Endometrial microvascular endothelial cells (primary cell): ENCODE data around the gene DLST. TPM values are rescaled to one million over a fixed set of nuclear protein-coding genes. Genes with fewer than 3 reads are reported as not detected.
"Not testable (repeated sequence)": the region's sequence is repeated elsewhere in the genome, so short reads cannot be mapped to it uniquely, and the experiment has no call there.

Experiments used
- in situ Hi-C: cut with HindIII; loops from 2 replicates; pipeline ENCODE4 v1.10.0; 2017; ENCODE audit warnings: low sequenced_read_pairs, low pct_unique_long_range_greater_than_20kb; ENCODE audit errors: inconsistent ontology term
- total RNA-seq: library from RNA; depleted of rRNA; stranded (reverse); fragments of >200 nt; gene quantifications from one replicate; pipeline ENCODE4 v1.2.3, GENCODE V29; 2015; ENCODE audit errors: inconsistent ontology term

The DLST gene
- total RNA-seq, 1 donor from 2014 or later = 92.1 TPM

DNA sequence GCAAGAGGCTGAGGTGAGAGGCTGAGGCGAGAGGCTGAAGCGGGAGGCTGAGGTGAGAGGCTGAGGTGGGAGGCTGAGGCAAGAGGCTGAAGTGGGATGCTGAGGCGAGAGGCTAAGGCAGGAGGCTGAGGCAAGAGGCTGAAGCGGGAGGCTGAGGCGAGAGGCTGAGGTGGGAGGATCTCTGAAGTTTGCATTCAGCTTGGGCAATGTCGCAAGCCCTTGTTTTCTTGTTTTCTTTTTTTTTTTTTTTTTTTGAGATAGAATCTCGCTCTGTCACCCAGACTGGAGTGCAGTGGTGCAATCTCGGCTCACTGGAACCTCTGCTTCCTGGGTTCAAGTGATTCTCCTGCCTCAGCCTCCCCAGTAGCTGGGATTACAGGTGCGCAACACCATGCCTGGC, 50.0 kb downstream of the DLST start:
- in situ Hi-C loops = not testable (repeated sequence)

DNA sequence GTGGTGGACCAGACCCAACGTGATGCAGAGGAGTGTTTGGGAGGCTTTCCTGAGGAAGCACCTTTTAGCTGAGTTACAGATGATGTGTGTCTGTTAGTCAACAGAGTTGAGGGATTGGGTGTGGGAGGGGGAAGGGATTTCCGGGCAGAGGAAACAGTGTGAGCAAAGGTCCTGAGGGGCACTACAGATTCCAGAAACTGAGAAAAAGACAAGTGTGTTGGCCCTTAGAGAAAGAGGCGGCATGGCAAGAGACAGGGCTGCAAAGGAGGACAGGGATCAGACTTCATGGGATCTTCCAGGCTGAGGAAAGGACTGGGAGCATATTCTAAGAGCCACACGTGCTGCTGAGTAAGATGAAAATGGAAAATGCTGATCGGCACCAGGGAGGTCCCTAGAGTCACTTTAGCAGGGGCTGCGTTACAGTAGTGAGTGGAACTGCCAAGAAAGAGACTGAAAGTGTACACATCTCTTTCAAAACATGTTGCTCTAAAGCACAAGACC, 50.7 kb downstream of the DLST start:
- in situ Hi-C loops = no loop called here

DNA sequence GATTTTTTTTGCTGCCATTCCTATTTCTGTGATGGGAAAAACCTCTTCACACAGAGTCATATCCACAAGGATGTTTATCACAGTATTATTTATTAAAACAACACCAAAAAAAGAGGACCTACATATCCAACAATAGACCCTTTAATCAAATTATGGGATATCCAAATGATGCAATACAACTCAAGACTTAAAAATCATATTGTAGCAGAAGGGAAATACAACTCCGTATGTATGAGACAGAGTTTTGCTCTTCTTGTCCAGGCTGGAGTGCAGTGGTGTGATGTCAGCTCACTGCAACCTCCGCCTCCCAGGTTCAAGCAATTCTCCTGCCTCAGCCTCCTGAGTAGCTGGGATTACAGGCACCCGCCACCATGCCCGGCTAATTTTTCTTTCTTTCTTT, 51.2 kb downstream of the DLST start:
- in situ Hi-C loops = not testable (repeated sequence)

DNA sequence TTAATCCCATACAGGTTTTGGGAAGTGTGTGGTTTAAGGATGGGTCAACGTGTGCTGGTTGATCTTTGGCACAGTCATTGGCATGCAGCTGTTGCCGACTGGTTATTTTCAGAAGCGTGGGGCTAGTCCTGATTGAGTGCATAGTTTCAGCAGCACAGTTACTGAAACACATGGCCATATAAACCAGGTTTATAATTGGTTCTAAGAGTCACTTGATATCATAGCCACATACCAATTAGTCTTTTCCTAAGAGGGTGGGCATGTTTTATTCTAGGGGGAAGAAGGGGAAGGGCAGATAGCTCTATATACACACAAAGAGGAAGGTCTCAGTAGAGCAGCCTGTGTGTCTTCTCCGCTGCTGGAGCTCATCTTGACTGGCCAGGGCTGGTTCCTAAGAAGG, 52.3 kb downstream of the DLST start:
- in situ Hi-C loops = no loop called here

DNA sequence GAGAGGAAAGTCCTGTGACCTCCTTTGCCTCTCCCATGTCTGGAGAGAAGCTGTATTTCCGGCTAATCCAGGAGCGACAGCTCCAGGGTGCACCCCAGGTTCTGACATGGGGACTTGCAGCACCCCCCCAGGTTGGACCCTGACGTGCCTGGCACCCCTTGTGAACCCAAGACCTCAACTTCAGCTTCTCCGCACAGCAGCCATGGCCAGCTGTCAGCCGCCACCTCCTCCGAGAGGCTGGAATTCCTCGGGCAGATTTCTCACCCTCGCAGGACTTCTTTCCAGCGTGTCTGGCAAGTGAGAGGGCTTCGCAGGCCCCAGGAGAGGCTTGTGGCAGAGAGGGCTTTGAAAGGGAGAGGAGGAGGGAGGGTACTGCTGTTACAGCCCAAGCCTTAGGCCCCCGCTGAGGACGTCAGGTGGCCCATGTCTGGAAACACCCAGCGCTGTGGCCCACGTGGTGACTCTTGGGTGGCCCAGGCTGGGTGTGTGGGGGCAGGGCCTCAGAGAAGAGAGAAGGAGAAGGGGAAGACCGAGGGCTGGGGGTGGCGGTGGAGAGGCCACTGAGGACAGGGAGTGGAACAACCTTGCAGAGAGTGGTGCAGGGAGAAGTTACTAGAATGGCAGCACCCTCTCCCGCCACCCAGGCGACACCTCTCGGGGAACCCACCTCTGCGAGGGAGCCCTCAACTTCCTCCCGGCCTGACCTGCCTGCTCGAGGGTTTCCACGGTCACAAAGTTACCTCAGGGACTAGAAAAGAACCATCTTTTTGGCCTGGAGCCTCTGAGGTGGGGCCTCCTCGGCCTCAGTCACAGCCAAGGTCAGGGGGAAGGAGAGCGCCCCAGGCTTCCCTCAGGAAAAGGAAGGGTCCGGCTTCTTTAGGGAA, 53.0 kb downstream of the DLST start:
- in situ Hi-C loops = no loop called here

DNA sequence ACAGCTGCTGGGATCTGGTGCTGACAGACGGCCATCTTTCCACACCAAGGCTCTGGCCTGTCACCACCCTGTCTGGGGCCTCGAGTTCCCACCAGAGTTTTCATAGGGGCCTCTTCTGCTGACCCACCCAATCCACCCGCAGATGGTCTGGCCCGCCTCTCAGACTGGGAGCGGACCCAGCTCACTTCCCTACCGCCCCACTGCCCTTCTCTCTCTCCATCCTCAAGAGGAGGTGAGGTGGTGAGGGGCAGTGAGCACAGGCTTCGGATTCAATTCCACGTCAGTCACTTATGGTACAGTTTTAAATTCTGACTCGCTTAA, 53.6 kb downstream of the DLST start:
- in situ Hi-C loops = no loop called here

DNA sequence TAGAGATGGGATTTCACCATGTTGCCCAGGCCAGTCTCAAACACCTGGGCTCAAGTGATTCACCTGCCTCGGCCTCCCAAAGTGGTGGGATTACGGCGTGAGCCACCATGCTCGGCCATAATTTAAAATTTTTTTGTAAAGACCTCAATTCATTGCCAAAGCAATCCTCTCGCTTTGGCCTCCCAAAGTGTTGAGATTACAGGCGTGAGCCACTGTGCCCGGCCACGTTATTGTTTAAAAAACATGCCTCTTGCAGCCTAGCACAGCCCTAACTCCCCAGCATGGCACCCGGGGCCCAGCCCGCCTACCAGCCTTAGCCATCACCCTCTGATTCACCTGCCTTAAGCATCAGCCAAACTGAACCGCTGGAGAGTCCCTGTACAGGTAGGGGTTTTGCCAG, 54.4 kb downstream of the DLST start:
- in situ Hi-C loops = no loop called here

DNA sequence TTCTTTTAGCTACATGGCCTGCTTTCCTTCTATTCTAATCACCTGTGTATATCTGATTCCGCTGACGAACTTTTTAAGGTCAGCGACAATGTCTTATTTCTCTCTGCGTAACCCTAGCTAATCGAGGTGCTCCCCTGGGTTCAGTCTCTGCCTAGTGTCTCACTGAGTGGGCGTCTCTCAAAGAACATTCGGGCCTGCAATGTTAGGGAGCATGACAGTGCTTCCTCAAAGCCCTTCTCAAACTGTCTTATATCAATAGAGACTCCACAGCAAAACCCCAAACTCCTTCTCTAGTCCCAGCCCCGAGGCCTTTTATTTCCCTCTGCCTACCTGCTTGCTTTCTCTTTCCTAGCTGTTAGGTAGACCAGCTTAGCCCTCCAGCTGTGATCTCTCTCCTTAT, 55.0 kb downstream of the DLST start:
- in situ Hi-C loops = no loop called here

DNA sequence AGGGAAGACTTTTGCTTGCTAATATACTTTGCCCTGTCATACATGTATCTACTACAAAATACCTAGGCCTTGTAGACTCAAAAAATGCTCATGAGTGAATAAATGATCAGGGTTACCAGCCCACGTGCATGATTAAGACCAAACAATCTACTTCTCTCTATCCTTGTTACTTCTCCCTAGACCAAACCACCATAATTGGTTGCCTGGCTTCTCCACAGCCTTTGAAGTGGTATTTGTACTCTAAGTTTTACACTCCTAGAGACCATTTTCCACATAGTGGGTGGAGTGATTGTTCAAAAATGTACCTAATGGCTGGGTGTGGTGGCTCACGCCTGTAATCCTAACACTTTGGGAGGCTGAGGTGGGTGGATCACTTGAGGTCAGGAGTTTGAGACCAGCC, 55.5 kb downstream of the DLST start:
- in situ Hi-C loops = no loop called here

DNA sequence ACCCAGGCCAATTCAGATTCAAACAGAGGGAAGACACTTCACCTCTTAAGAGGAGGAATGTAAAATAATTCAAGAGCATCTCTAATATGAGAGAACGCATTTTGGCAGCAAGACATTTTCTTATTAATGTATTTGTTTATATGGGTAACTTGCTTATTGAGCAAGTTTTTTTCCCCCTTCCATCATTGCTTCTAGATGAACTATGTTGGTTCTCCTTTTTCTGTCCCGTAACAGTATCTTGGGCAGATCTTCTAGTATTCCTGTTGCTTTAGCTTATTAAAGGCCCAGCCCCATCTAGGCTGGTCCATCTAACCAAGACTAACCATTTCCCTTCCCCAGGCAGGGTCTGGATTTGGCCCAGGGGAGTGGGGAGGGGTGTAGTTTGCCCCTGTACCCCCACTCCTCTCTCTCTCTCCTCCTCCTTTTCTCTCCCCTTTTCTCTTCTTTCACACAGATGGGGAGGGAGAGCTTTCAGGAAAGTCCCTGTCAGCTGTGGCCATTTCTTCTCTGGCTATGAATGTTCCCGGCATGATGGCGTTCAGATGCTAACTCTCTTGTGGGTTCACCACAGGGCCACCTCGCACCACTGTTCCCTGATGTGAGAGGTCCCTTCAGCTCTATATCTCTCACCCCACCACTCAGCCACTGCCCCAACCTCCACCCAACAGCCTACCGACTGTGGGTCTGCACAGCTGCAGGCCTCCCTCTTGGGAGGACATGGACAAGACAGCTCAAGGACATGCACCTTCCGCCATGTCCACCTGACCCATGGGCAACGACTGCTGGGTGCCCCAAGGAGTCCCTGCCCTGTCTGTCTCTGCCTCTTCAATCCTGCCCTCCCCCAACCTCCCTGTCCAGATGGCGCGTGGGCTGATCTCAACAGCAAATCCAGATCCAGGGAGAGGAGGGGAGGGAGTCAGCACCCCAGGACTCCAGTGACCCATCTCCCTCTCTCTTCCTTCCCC, 57.1 kb downstream of the DLST start:
- in situ Hi-C loops = no loop called here

DNA sequence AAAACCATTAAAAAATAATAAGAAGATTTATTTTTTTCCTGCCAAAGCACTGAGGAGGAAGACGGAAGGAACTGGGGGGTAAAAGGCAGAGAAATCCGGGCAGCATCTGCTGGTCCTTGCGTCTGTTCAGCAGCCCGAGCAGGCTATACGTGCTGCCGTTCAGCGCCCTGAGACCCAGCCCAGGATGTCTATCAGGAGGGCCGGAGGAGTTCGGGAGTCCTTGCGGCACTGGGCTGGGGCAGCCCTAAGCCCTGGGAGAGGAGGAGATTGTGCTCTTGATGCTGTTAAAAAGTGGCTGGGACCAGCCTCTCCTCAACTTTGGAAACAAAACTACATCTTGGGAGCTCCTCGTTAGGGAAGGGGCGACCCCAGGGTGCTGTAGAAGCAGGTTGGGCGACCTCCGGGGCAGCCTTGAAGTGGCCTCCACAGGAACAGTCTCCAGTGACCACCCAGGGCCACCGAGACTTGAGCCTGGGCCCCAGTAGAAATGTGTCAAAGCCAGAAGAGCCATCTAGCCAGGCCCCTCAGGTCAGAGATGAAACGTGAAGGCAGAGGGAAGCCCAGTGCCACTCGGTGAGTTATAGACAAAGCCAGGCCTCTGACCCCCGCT, 59.3 kb downstream of the DLST start:
- in situ Hi-C loops = no loop called here

DNA sequence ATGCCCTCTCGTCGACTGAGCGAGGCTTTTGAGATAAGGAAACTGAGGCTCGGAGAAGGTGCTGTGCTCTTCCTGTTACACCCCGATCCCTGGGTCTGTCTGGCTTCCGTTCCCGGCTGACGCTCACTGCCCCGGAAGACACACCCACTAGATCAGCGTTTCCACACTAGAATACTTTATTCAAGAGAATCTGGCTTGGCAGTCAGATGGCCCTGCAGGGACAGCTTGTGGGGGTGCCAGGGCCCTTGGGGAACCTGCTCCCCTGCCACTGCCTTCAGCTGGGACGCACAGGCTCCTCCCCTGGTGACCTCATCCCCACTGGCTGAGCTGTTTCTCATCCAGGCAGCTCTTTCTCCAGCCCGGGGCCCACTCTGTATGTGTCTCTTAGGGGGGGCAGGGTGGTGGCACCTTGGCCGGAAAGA, 60.0 kb downstream of the DLST start:
- in situ Hi-C loops = no loop called here

DNA sequence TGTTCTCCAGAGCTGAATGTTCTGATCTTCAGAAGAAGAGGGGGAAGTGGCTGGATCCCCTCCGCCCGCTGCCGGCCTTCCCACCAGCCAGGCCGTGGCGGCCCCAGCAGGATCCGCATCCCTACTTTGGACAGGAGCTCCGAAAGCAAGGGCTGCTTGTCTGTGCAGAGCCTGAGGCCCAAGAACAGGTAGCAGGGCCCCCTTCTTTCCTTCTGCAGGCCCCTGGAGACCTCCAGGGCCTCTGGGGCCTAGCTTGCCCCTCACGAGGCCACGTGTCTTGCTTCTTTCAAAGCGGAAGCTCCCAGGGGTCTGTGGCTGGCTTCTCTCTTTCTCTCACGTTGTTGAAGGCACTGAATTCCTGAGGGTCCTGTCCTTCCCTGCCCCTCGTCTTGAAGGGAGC, 60.5 kb downstream of the DLST start:
- in situ Hi-C loops = no loop called here

DNA sequence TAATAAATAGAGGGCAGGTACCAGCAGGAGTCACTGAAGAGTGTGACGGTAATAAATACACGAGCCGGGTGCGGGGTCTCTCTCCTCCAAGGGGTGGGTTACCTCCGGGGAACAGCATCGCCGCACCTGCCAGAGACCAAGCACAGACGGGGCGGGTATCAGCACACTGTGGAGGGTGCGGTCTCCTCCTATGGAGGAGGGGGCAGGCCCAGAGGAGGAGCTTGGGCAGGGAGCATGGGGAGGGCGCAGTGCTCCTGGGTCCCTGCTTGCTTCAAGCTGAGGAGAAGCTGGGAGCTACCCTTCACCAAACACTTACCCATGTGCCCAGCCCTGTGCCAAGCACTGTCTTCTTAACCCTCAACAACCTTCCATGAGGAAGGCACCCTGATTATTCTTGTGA, 60.9 kb downstream of the DLST start:
- in situ Hi-C loops = no loop called here

DNA sequence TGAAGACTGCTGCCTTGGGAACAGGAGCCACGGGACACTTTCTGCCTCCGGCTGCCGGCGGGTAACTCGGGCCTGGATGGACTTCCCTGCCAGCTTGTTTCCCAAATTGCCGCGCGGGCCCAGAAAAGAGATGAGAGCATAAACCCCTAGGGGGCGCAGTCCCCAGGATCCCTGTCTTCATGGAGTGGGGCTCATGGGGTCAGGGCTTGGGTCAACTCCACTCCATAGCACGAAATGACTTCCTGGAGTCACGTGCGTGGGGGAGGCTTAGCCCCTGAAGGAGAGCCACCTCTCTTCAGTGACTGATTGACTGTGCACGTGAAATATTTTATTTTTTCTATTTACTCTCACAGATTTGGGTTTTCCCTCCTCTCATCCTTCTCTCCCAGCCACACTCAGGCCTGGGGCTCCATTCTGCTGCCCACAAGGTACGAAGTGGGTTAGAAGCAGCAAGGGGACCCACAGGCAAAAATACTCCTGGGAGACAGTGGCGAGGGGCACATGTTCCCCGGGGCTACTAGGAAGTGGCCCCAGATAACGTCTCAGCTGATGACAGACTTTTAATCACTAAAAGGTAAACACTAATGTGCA, 63.6 kb downstream of the DLST start:
- in situ Hi-C loops = no loop called here

DNA sequence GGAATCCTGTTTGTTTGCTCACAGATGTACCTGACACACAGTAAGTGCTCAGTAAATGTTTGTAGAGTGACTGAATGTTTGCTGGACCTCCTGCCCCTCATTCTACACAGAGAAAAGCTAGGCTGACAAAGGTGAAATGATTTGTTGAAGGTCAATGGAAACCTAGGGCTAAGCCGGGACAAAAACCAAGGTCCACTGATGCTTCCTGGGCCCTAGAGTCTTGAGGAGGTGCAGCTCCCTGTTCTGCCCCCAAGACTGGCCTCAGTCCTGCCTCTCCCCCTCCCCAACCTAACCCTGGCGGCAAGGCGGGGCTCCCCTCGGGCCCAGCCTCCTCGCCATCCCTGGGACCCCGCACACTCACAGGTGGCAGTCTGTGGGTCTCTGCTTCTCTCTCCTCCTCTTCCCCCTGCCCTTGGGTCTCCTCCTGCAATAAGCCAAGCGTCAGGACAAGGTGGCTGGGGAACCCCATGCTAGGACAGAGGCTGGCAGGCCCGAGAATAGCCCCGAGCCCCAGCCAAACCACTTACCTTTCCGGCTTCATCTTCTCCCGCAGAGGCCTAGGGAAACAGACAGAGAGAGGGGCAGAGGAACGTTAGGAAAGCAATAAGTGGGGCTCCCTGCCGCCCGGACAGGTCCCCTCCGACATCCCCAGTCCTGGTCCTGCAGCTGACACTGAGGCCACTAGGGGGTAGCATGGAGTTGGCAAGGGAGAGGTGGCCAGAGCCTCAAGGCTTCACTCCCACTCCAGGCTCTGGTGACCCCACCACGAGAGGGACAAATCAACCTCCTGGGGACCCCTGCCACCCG, 64.3 kb downstream of the DLST start:
- in situ Hi-C loops = no loop called here

DNA sequence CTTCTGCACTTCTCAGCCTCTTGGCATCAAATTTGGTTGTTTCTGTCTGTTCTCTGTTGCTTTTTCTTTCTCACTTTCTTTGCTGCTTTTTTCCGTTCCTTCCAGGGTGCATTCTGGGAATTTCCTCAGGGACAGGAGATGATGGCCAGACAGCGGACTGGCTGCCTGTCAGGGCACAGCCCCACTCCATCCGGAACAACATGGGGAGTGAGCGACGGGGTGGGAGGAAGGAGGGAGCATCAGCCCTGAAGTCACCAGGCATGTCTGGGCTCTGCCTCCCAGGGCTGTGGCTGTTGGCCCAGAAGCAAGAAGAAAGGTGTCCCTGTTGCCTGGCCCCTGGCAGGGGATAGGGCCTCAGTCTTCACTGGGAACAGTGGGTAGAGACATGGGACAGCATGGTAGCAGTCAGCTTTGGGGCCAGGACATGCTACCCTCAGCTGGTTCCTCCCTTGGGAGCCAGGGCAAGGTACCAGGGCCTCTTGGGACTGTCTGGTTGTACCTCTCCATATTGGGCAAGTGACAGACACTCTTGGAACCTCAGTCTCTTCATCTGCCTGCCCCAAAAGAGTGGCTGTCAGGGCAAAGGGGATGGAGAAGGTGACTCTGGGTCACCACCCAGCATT, 65.1 kb downstream of the DLST start:
- in situ Hi-C loops = no loop called here
